Suprapubic skin (tissue), 3 donors: Measurements from ENCODE around the gene CD84.

Experiments used
- POLR2A ChIP-seq, 2 donors: fragments of 450-650 bp; IDR thresholded peaks; one replicate each; pipeline ENCODE4 v1.6.1; 2017; ENCODE audit warnings: antibody characterized with exemption in 2 of 2, mild to moderate bottlenecking in 2 of 2, moderate library complexity in 2 of 2
- TF ChIP-seq, protein P1 (sequence below), 2 donors: fragments of 200-600 bp in 1 of 2; fragments of 450-650 bp in 1 of 2; sonication (generic) in 1 of 2; IDR thresholded peaks; one replicate each; pipeline ENCODE4 v1.5.1; 2016 to 2019; ENCODE audit warnings: antibody characterized with exemption in 2 of 2, mild to moderate bottlenecking in 1 of 2, moderate library complexity in 1 of 2

DNA sequence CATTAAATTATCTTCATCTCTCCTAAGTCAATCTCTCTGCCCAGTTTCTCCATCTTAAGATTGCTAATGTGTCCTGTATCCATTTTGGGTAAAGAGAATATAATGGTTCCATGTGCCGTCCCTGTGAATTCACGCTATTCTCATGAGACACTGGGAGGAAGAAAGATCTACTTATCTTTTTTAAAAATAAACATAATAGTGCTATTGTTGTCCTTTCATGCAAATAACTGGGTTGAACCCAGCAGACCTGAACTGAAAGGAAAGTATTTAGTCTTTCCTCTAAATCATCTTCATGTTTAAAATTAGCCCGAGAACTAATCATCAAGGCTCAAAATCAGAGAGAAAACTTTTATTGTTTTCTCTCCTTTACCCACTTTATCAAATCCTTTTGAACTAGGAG is 45.2 kb upstream of the CD84 start:
- TF ChIP-seq, protein P1, sequence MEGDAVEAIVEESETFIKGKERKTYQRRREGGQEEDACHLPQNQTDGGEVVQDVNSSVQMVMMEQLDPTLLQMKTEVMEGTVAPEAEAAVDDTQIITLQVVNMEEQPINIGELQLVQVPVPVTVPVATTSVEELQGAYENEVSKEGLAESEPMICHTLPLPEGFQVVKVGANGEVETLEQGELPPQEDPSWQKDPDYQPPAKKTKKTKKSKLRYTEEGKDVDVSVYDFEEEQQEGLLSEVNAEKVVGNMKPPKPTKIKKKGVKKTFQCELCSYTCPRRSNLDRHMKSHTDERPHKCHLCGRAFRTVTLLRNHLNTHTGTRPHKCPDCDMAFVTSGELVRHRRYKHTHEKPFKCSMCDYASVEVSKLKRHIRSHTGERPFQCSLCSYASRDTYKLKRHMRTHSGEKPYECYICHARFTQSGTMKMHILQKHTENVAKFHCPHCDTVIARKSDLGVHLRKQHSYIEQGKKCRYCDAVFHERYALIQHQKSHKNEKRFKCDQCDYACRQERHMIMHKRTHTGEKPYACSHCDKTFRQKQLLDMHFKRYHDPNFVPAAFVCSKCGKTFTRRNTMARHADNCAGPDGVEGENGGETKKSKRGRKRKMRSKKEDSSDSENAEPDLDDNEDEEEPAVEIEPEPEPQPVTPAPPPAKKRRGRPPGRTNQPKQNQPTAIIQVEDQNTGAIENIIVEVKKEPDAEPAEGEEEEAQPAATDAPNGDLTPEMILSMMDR (IDR thresholded peaks at IDR 0.05) = no peak
- no peak for TF ChIP-seq POLR2A (IDR thresholded peaks at IDR 0.05)
